HL-60 (cell line): ENCODE results near the gene GSTM3.

Experiments used
- DNase-seq, 2 experiments: peaks; one replicate each; pipeline ENCODE4 v3.0.0-alpha.2; 2010 to 2020; ENCODE audit warnings: low read depth in 1 of 2, low spot score in 1 of 2
- H3K27ac ChIP-seq: fragments of 250-450 bp; sonication (Bioruptor Pico); replicated peaks from 2 replicates; pipeline ENCODE4 v1.5.1; 2020; ENCODE audit warnings: mild to moderate bottlenecking, moderate library complexity
- H3K27me3 ChIP-seq: fragments of 250-450 bp; sonication (Bioruptor Pico); 2 replicates; pipeline ENCODE4 v1.5.1; 2021; ENCODE audit warnings: mild to moderate bottlenecking, moderate library complexity; ENCODE audit not compliant: insufficient read depth, poor library complexity, severe bottlenecking
- H3K4me3 ChIP-seq: replicated peaks from 2 replicates; pipeline ENCODE4 v1.5.1; 2011; ENCODE audit warnings: mild to moderate bottlenecking, control low read depth, low read length; ENCODE audit not compliant: insufficient read depth
- GABPA ChIP-seq: IDR thresholded peaks from 2 replicates; pipeline ENCODE4 v1.6.1; 2012; ENCODE audit warnings: low read depth
- POLR2AphosphoS5 ChIP-seq: IDR thresholded peaks from 2 replicates; pipeline ENCODE4 v1.6.1; 2012; ENCODE audit warnings: low read depth
- SPI1 ChIP-seq: IDR thresholded peaks from 2 replicates; pipeline ENCODE4 v1.6.1; 2012; ENCODE audit warnings: low read depth, mild to moderate bottlenecking, borderline replicate concordance
- TF ChIP-seq, protein P1 (sequence below): IDR thresholded peaks from one replicate; pipeline ENCODE4 v1.5.1; 2011; ENCODE audit warnings: low read length, control low read depth, inconsistent platforms; ENCODE audit not compliant: insufficient read depth
- TF ChIP-seq, protein P2 (sequence below): IDR thresholded peaks from 2 replicates; pipeline ENCODE4 v1.6.1; 2012; ENCODE audit warnings: low read depth; ENCODE audit not compliant: insufficient replicate concordance

The GSTM3 gene

DNA sequence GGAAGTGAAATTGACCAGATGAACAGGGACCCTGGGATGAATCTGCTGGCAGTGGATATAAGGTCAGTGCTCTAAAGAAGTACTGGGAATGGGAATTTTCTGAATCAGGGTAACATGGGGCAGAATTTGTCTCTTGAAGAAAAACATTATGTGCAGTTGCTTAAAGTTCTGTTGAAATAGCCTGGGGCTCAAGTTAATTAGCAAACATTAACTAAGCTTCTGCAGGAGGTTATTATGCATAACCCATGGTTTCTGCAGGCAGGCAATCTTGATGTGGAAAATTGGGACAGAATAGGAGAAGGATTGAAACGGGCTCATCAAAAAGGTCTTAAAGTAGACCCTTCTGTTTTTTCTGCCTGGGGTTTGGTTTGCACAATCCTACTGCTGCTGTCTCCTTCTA, 14.8 kb downstream of the GSTM3 start:
- Histone ChIP-seq H3K27ac (no peak overlapping the region), H3K4me3 (no peak overlapping the region), H3K27me3 (no peaks in the 10 kb centered on the region)
- TF ChIP-seq GABPA (no peak), SPI1 (no peak), POLR2AphosphoS5 (no peak)
- TF ChIP-seq, protein P1, sequence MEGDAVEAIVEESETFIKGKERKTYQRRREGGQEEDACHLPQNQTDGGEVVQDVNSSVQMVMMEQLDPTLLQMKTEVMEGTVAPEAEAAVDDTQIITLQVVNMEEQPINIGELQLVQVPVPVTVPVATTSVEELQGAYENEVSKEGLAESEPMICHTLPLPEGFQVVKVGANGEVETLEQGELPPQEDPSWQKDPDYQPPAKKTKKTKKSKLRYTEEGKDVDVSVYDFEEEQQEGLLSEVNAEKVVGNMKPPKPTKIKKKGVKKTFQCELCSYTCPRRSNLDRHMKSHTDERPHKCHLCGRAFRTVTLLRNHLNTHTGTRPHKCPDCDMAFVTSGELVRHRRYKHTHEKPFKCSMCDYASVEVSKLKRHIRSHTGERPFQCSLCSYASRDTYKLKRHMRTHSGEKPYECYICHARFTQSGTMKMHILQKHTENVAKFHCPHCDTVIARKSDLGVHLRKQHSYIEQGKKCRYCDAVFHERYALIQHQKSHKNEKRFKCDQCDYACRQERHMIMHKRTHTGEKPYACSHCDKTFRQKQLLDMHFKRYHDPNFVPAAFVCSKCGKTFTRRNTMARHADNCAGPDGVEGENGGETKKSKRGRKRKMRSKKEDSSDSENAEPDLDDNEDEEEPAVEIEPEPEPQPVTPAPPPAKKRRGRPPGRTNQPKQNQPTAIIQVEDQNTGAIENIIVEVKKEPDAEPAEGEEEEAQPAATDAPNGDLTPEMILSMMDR = no peak
- TF ChIP-seq, protein P2, sequence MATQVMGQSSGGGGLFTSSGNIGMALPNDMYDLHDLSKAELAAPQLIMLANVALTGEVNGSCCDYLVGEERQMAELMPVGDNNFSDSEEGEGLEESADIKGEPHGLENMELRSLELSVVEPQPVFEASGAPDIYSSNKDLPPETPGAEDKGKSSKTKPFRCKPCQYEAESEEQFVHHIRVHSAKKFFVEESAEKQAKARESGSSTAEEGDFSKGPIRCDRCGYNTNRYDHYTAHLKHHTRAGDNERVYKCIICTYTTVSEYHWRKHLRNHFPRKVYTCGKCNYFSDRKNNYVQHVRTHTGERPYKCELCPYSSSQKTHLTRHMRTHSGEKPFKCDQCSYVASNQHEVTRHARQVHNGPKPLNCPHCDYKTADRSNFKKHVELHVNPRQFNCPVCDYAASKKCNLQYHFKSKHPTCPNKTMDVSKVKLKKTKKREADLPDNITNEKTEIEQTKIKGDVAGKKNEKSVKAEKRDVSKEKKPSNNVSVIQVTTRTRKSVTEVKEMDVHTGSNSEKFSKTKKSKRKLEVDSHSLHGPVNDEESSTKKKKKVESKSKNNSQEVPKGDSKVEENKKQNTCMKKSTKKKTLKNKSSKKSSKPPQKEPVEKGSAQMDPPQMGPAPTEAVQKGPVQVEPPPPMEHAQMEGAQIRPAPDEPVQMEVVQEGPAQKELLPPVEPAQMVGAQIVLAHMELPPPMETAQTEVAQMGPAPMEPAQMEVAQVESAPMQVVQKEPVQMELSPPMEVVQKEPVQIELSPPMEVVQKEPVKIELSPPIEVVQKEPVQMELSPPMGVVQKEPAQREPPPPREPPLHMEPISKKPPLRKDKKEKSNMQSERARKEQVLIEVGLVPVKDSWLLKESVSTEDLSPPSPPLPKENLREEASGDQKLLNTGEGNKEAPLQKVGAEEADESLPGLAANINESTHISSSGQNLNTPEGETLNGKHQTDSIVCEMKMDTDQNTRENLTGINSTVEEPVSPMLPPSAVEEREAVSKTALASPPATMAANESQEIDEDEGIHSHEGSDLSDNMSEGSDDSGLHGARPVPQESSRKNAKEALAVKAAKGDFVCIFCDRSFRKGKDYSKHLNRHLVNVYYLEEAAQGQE = no peak
- no peak for DNase-seq

DNA sequence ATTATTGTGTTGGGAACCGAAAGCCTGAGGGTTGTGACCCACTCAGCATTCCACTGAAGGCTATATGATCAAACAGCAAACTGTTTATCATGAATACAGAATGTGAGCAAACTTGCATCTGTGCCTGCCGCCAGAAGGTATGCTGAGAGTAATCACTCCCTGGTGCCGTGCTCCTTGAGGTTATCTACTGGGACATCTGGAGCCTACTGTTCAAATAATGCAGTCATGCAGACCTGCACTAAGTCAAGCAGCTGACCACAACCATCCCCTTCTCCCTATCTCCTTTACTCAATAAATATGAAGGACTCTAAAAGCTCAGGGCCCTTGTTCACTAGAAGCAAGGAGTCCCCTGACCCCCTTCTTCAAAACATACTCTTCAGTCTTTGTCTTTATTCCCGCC, 15.3 kb downstream of the GSTM3 start:
- H3K27ac ChIP-seq = no peak overlapping the region
- no peak overlapping the region for H3K4me3 ChIP-seq
- H3K27me3 ChIP-seq = no peaks in the 10 kb centered on the region
- no peak for TF ChIP-seq POLR2AphosphoS5
- no peak for TF ChIP-seq SPI1
- TF ChIP-seq, protein P1 = no peak
- TF ChIP-seq, protein P2 = no peak
- no peak for TF ChIP-seq GABPA
- DNase-seq = no peak

DNA sequence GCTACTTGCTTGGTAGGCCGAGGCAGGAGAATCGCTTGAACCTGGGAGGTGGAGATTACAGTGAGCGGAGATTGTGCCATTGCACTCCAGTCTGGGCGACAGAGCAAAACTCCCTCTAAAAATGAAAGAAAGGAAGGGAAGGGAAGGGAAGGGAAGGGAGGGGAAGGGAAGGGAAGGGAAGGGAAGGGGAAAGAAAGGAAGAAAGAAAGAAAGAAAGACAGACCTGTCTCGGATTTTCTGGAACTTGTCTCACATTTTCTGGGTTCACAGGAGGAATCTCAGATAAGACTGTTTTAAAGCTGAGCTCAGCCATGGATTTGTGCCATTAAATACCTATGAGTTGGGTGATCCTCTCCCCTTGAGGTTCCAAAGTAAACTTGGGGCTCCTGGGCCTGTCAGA, 15.9 kb downstream of the GSTM3 start:
- TF ChIP-seq, protein P2 = no peak
- TF ChIP-seq, protein P1 = no peak
- TF ChIP-seq POLR2AphosphoS5 = no peak
- TF ChIP-seq GABPA = no peak
- no peaks in the 10 kb centered on the region for H3K27me3 ChIP-seq
- no peak for DNase-seq
- H3K4me3 ChIP-seq = no peak overlapping the region
- H3K27ac ChIP-seq = no peak overlapping the region
